H1 (cell line): ENCODE measurements around the gene DPM2. TPM values are rescaled to one million over a fixed set of nuclear protein-coding genes. Genes with fewer than 3 reads are reported as not detected.

Source experiments
- ATF2 ChIP-seq: IDR thresholded peaks from 2 replicates; pipeline ENCODE4 v1.6.1; 2012; ENCODE audit warnings: low read length, inconsistent platforms
- BCL11A ChIP-seq, 2 experiments: IDR thresholded peaks; one replicate each; pipeline ENCODE4 v1.6.1; 2011; ENCODE audit warnings: low read depth in 2 of 2, low read length in 2 of 2, mild to moderate bottlenecking in 2 of 2
- CBX8 ChIP-seq: fragments of 300-800, 300-1000 bp; sonication (generic); IDR thresholded peaks from 2 replicates; pipeline ENCODE4 v1.7.1; 2016; ENCODE audit warnings: low read depth, low read length, borderline replicate concordance
- CHD1 ChIP-seq: IDR thresholded peaks from 2 replicates; pipeline ENCODE4 v1.6.1; 2012; ENCODE audit warnings: low read depth, low read length, improper control_type of control experiment
- HDAC6 ChIP-seq: IDR thresholded peaks from one replicate; pipeline ENCODE4 v1.7.1; 2012; ENCODE audit warnings: low read depth, mild to moderate bottlenecking, inconsistent platforms, low read length, moderate library complexity
- JUND ChIP-seq: IDR thresholded peaks from 2 replicates; pipeline ENCODE4 v1.6.1; 2011; ENCODE audit warnings: mild to moderate bottlenecking, improper control_type of control experiment, low read length
- MAFK ChIP-seq: IDR thresholded peaks from 2 replicates; pipeline ENCODE4 v1.6.1; 2012; ENCODE audit warnings: low read depth, mild to moderate bottlenecking, improper control_type of control experiment, low read length
- RFX5 ChIP-seq: IDR thresholded peaks from 2 replicates; pipeline ENCODE4 v1.6.1; 2011; ENCODE audit warnings: low read depth, low read length, improper control_type of control experiment, borderline replicate concordance
- SIRT6 ChIP-seq: IDR thresholded peaks from one replicate; pipeline ENCODE4 v1.7.1; 2012; ENCODE audit warnings: low read length, inconsistent platforms
- SP1 ChIP-seq: IDR thresholded peaks from 2 replicates; pipeline ENCODE4 v1.6.1; 2011; ENCODE audit warnings: low read depth, low read length
- SUZ12 ChIP-seq: fragments of 200-600 bp; sonication (generic); IDR thresholded peaks from 2 replicates; pipeline ENCODE4 v1.6.1; 2012; ENCODE audit warnings: mild to moderate bottlenecking, inconsistent platforms, low read length, moderate library complexity, mixed read lengths
- TEAD4 ChIP-seq: IDR thresholded peaks from 2 replicates; pipeline ENCODE4 v1.6.1; 2012; ENCODE audit warnings: low read depth, low read length, inconsistent platforms, mixed read lengths
- USF2 ChIP-seq: IDR thresholded peaks from 2 replicates; pipeline ENCODE4 v1.6.1; 2011; ENCODE audit warnings: low read length, improper control_type of control experiment
- polyA plus RNA-seq, 7 experiments: library from polyadenylated mRNA; depleted of rRNA in 3 of 7; stranded (reverse) in 5 of 7; unstranded in 2 of 7; fragments of >200 nt in 5 of 7; fragments of 200-250 nt in 2 of 7; gene quantifications; 1 replicate in 5 of 7; 2 replicates in 1 of 7; 4 replicates in 1 of 7; pipeline versions ENCODE4 v1.2.1 to v1.2.3, GENCODE V29; 2011 to 2013; ENCODE audit warnings: missing spikeins in 2 of 7, mixed read lengths in 2 of 7
- total RNA-seq: library from RNA; stranded (reverse); fragmentation: NEBNext Ultra II Directional; extraction: Animal tissue kit (Norgen Biotek cat#: 25700); gene quantifications from 2 replicates; pipeline ENCODE4 v1.2.1, GENCODE V29; 2021

DPM2 gene
- total and polyA plus RNA-seq, 2 of the 8 experiments (the other 6 are each of a cell fraction or from before 2014, with no cell fraction given): 45.4 to 95.4 TPM

GRCh38 chr9:127908660-127908926 lies 29.1 kb downstream of the DPM2 start (continued):
- TF ChIP-seq BCL11A (IDR thresholded peaks at IDR 0.05; ENCODE audit: low read depth in 2 of 2, low read length in 2 of 2) (no peak), CHD1 (no peak), USF2 (no peak), MAFK (no peak), JUND (no peak), HDAC6 (no peak), TEAD4 (no peak), SIRT6 (no peak), CBX8 (no peak), SP1 (no peak), RFX5 (no peak), ATF2 (no peak), SUZ12 (no peak)
